H1 (cell line): ENCODE measurements around the gene TRMT10B. TPM values are rescaled to one million over a fixed set of nuclear protein-coding genes. Genes with fewer than 3 reads are reported as not detected.

Experiments used
- CTCF ChIA-PET: fragments of 300-600 bp; sonication (Branson Sonifier 250); formaldehyde crosslinking; loops from one replicate; lab custom pipeline; 2021; ENCODE audit not compliant: partially characterized antibody; lab: Charles Lee
- POLR2A ChIA-PET: fragments of 300-600 bp; sonication (Branson Sonifier 250); formaldehyde crosslinking; loops from one replicate; lab custom pipeline; 2021; ENCODE audit warnings: inconsistent platforms; ENCODE audit not compliant: partially characterized antibody; lab: Charles Lee
- DNase-seq, 2 experiments: peaks; one replicate each; pipeline versions ENCODE4 v3.0.0 to v3.0.0-alpha.2; 2010 to 2022; ENCODE audit warnings: low spot score in 2 of 2, low read depth in 1 of 2, mixed read lengths in 1 of 2
- FAIRE-seq: peaks from 2 replicates; lab custom pipeline; 2011; peaks lifted over from hg19 to GRCh38; lab: Jason Lieb, UNC
- H2AFZ ChIP-seq: 2 replicates; pipeline ENCODE4 v1.8.1; 2012; ENCODE audit warnings: low read length, inconsistent platforms
- H2AK5ac ChIP-seq: 2 replicates; pipeline ENCODE4 v1.6.1; 2013; ENCODE audit warnings: low read depth, low read length
- H2BK120ac ChIP-seq: replicated peaks from 2 replicates; pipeline ENCODE3; 2013; ENCODE audit warnings: low read depth, low read length, inconsistent platforms
- H2BK12ac ChIP-seq: 2 replicates; pipeline ENCODE4 v1.6.1; 2013; ENCODE audit warnings: low read depth, low read length
- H2BK15ac ChIP-seq: 2 replicates; pipeline ENCODE4 v1.6.1; 2013; ENCODE audit warnings: low read length
- H2BK20ac ChIP-seq: 2 replicates; pipeline ENCODE4 v1.6.1; 2013; ENCODE audit warnings: low read length
- H2BK5ac ChIP-seq: 2 replicates; pipeline ENCODE4 v1.6.1; 2013; ENCODE audit warnings: low read depth, low read length
- H3K14ac ChIP-seq: 2 replicates; pipeline ENCODE4 v1.6.1; 2013; ENCODE audit warnings: inconsistent platforms; ENCODE audit not compliant: insufficient read length
- H3K18ac ChIP-seq: 2 replicates; pipeline ENCODE4 v1.6.1; 2013; ENCODE audit warnings: low read length; ENCODE audit errors: extremely low read depth
- H3K23ac ChIP-seq: 2 replicates; pipeline ENCODE4 v1.6.1; 2013; ENCODE audit warnings: inconsistent platforms; ENCODE audit not compliant: insufficient read length
- H3K23me2 ChIP-seq: 2 replicates; pipeline ENCODE4 v1.6.1; 2013; ENCODE audit warnings: low read depth, low read length
- H3K27ac ChIP-seq: 2 replicates; pipeline ENCODE4 v1.6.1; 2011; ENCODE audit warnings: low read depth, low read length, inconsistent platforms
- H3K27me3 ChIP-seq, 4 experiments: replicated peaks in 1 of 4; 1 replicate in 1 of 4; 2 replicates in 3 of 4; pipeline versions ENCODE4 v1.6.1 to v1.8.1; 2011 to 2013; ENCODE audit warnings: low read length in 3 of 4, mild to moderate bottlenecking in 3 of 4, inconsistent platforms in 2 of 4, mixed read lengths in 2 of 4, moderate library complexity in 1 of 4; ENCODE audit not compliant: control insufficient read depth in 3 of 4, insufficient read depth in 3 of 4; ENCODE audit errors: extremely low read depth in 1 of 4
- H3K36me3 ChIP-seq, 4 experiments: 2 replicates each; pipeline versions ENCODE4 v1.6.1 to v1.8.1; 2011 to 2013; ENCODE audit warnings: mild to moderate bottlenecking in 4 of 4, low read length in 3 of 4, moderate library complexity in 2 of 4, control low read depth in 1 of 4, inconsistent platforms in 1 of 4; ENCODE audit not compliant: insufficient read depth in 4 of 4, control insufficient read depth in 2 of 4
- H3K4ac ChIP-seq: replicated peaks from 2 replicates; pipeline ENCODE3; 2013; ENCODE audit warnings: low read length, low read depth, mixed read lengths, inconsistent platforms; ENCODE audit not compliant: insufficient read length
- H3K4me1 ChIP-seq, 4 experiments: replicated peaks in 1 of 4; 1 replicate in 1 of 4; 2 replicates in 3 of 4; pipeline versions ENCODE4 v1.6.1 to v1.8.1; 2011 to 2013; ENCODE audit warnings: low read length in 3 of 4, inconsistent platforms in 2 of 4, mixed read lengths in 1 of 4; ENCODE audit not compliant: insufficient read depth in 4 of 4, control insufficient read depth in 3 of 4
- H3K4me2 ChIP-seq, 2 experiments: 2 replicates each; pipeline versions ENCODE4 v1.6.1 to v1.8.1; 2011 to 2013; ENCODE audit warnings: low read depth in 2 of 2, low read length in 2 of 2, control low read depth in 1 of 2, inconsistent platforms in 1 of 2, mild to moderate bottlenecking in 1 of 2; ENCODE audit not compliant: insufficient read depth in 1 of 2
- H3K4me3 ChIP-seq, 4 experiments: fragments of 200-600, 300-600 bp in 1 of 4; sonication (generic), shearing (Covaris generic), sonication (Bioruptor Twin) in 1 of 4; 2 replicates each; pipeline versions ENCODE4 v1.5.1 to v1.8.1; 2011 to 2016; ENCODE audit warnings: low read length in 4 of 4, low read depth in 3 of 4, control low read depth in 2 of 4, inconsistent platforms in 2 of 4, mild to moderate bottlenecking in 2 of 4, mixed read lengths in 1 of 4, moderate library complexity in 1 of 4; ENCODE audit not compliant: insufficient read depth in 2 of 4; ENCODE audit errors: extremely low read depth in 1 of 4
- H3K56ac ChIP-seq: replicated peaks from 2 replicates; pipeline ENCODE3; 2013; ENCODE audit warnings: low read depth, mild to moderate bottlenecking, mixed read lengths, low read length, inconsistent platforms; ENCODE audit not compliant: insufficient read length
- H3K79me1 ChIP-seq: 2 replicates; pipeline ENCODE4 v1.6.1; 2013; ENCODE audit warnings: low read depth, low read length, control low read depth
- H3K79me2 ChIP-seq, 2 experiments: 2 replicates each; pipeline versions ENCODE4 v1.6.1 to v1.8.1; 2012 to 2013; ENCODE audit warnings: low read length in 2 of 2, mild to moderate bottlenecking in 2 of 2, inconsistent platforms in 1 of 2; ENCODE audit not compliant: insufficient read depth in 2 of 2, control insufficient read depth in 1 of 2
- H3K9ac ChIP-seq, 4 experiments: replicated peaks in 1 of 4; 1 replicate in 1 of 4; 2 replicates in 3 of 4; pipeline versions ENCODE4 v1.6.1 to v1.8.1; 2011 to 2013; ENCODE audit warnings: low read depth in 3 of 4, low read length in 3 of 4, control low read depth in 2 of 4, mild to moderate bottlenecking in 2 of 4, moderate library complexity in 2 of 4, inconsistent platforms in 1 of 4; ENCODE audit errors: extremely low read depth in 1 of 4
- H3K9me3 ChIP-seq, 2 experiments: 2 replicates each; pipeline versions ENCODE4 v1.6.1 to v1.8.1; 2012 to 2013; ENCODE audit warnings: mild to moderate bottlenecking in 2 of 2, moderate library complexity in 2 of 2, control low read depth in 1 of 2, inconsistent platforms in 1 of 2, low read depth in 1 of 2, low read length in 1 of 2, mixed read lengths in 1 of 2; ENCODE audit not compliant: insufficient read depth in 2 of 2
- H4K20me1 ChIP-seq, 2 experiments: replicated peaks in 1 of 2; 2 replicates each; pipeline versions ENCODE3 to v1.8.1; 2011 to 2013; ENCODE audit warnings: inconsistent platforms in 2 of 2, low read length in 2 of 2, mild to moderate bottlenecking in 1 of 2; ENCODE audit not compliant: insufficient read depth in 2 of 2, control insufficient read depth in 1 of 2
- H4K5ac ChIP-seq: 2 replicates; pipeline ENCODE4 v1.6.1; 2013; ENCODE audit warnings: low read length, low read depth, mixed read lengths, inconsistent platforms; ENCODE audit not compliant: insufficient read length
- H4K8ac ChIP-seq: 2 replicates; pipeline ENCODE4 v1.8.0; 2013; ENCODE audit warnings: mild to moderate bottlenecking, moderate library complexity, low read length, inconsistent platforms; ENCODE audit not compliant: insufficient read depth; ENCODE audit errors: extremely low read depth
- H4K91ac ChIP-seq: replicated peaks from 2 replicates; pipeline ENCODE3; 2013; ENCODE audit warnings: low read length, mixed read lengths, inconsistent platforms; ENCODE audit not compliant: insufficient read length
- BACH1 ChIP-seq: IDR thresholded peaks from 2 replicates; pipeline ENCODE4 v1.6.1; 2012; ENCODE audit warnings: low read length, improper control_type of control experiment
- CBX5 ChIP-seq: fragments of 300-800, 300-1000 bp; sonication (generic); IDR thresholded peaks from 2 replicates; pipeline ENCODE4 v1.7.1; 2016; ENCODE audit warnings: antibody characterized with exemption, low read length, low read depth
- EP300 ChIP-seq, 2 experiments: IDR thresholded peaks; 1 replicate in 1 of 2; 2 replicates in 1 of 2; pipeline ENCODE4 v1.6.1; 2011 to 2012; ENCODE audit warnings: low read depth in 2 of 2, low read length in 2 of 2, mild to moderate bottlenecking in 2 of 2, borderline replicate concordance in 1 of 2, inconsistent platforms in 1 of 2, moderate library complexity in 1 of 2
- KDM5A ChIP-seq: fragments of 200-600 bp; IDR thresholded peaks from 2 replicates; pipeline ENCODE4 v1.7.1; 2012; ENCODE audit warnings: mild to moderate bottlenecking, low read length, inconsistent platforms, mixed read lengths
- SP2 ChIP-seq: IDR thresholded peaks from 2 replicates; pipeline ENCODE4 v1.6.1; 2012; ENCODE audit warnings: mild to moderate bottlenecking, low read length, inconsistent platforms
- SRF ChIP-seq: IDR thresholded peaks from 2 replicates; pipeline ENCODE4 v1.6.1; 2011; ENCODE audit warnings: mild to moderate bottlenecking, low read depth, low read length, moderate library complexity
- TEAD4 ChIP-seq: IDR thresholded peaks from 2 replicates; pipeline ENCODE4 v1.6.1; 2012; ENCODE audit warnings: low read depth, low read length, inconsistent platforms, mixed read lengths
- WGBS, 2 experiments: shearing (Covaris generic) in 1 of 2; methylation state at CpG; one replicate each; pipeline versions ENCODE4 v1.1.6 to v1.1.7; 2013 to 2015; ENCODE audit warnings: low lambda C conversion rate in 2 of 2, mixed read lengths in 2 of 2, inconsistent platforms in 1 of 2, low coverage in 1 of 2, missing lambda C conversion rate in 1 of 2; ENCODE audit not compliant: insufficient replicate concordance in 2 of 2, insufficient coverage in 1 of 2, insufficient read length in 1 of 2; ENCODE audit errors: extremely low coverage in 1 of 2, missing lambda C conversion rate in 1 of 2; 5-methylcytosine and 5-hydroxymethylcytosine counted together
- polyA plus RNA-seq, 7 experiments: library from polyadenylated mRNA; depleted of rRNA in 3 of 7; stranded (reverse) in 5 of 7; unstranded in 2 of 7; fragments of >200 nt in 5 of 7; fragments of 200-250 nt in 2 of 7; gene quantifications; 1 replicate in 5 of 7; 2 replicates in 1 of 7; 4 replicates in 1 of 7; pipeline versions ENCODE4 v1.2.1 to v1.2.3, GENCODE V29; 2011 to 2013; ENCODE audit warnings: missing spikeins in 2 of 7, mixed read lengths in 2 of 7
- total RNA-seq: library from RNA; stranded (reverse); fragmentation: NEBNext Ultra II Directional; extraction: Animal tissue kit (Norgen Biotek cat#: 25700); gene quantifications from 2 replicates; pipeline ENCODE4 v1.2.1, GENCODE V29; 2021
- TF ChIP-seq, protein P1 (sequence below), 3 experiments: IDR thresholded peaks; 1 replicate in 2 of 3; 2 replicates in 1 of 3; pipeline versions ENCODE4 v1.5.1 to v1.6.1; 2011; ENCODE audit warnings: low read length in 3 of 3, mild to moderate bottlenecking in 3 of 3, inconsistent platforms in 2 of 3, low read depth in 1 of 3, moderate library complexity in 1 of 3; ENCODE audit not compliant: insufficient read depth in 1 of 3; ENCODE audit errors: control extremely low read depth in 1 of 3

TRMT10B gene
- total and polyA plus RNA-seq, 2 of the 8 experiments (the other 6 are each of a cell fraction or from before 2014, with no cell fraction given), result 2.4 to 4.5 TPM

DNA sequence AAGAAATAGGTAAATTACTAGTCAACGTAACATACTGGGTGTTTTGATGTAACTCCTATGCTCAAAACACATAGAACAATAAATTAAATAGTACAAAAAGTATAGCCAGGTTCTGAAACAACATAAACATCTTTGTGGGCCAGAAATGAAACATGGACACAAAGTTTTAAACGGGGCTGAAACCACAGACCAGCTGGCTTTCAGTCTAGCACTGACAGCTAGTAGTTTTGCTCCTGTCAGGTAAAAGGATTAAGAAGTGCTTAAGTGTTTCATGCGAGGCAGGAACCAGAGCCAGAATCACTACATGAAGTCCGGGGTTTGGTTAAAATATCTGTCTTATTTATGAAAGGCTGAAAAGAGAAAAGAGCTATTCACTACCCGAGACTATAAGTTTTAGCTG, 66.5 kb downstream of the TRMT10B start:
- no peak overlapping the region for H2BK120ac ChIP-seq
- no peak overlapping the region for H3K14ac ChIP-seq
- no peak overlapping the region for H2BK5ac ChIP-seq
- DNase-seq, result no peak
- POLR2A ChIA-PET, result no interaction called here
- H2BK20ac ChIP-seq, result no peak overlapping the region
- H3K79me1 ChIP-seq, result no peaks in the 10 kb centered on the region
- H3K79me2 ChIP-seq, result no peaks in the 10 kb centered on the region
- no peak overlapping the region for H2BK15ac ChIP-seq
- no peaks in the 10 kb centered on the region for H3K4me1 ChIP-seq
- H3K23ac ChIP-seq, result no peak overlapping the region
- TF ChIP-seq SP2, result no peak
- TF ChIP-seq EP300 (IDR thresholded peaks at IDR 0.05; ENCODE audit: borderline replicate concordance in 1 of 2, low read depth in 2 of 2, low read length in 2 of 2), result no peak
- TF ChIP-seq KDM5A, result no peak
- no peak for TF ChIP-seq SRF
- TF ChIP-seq, protein P1, sequence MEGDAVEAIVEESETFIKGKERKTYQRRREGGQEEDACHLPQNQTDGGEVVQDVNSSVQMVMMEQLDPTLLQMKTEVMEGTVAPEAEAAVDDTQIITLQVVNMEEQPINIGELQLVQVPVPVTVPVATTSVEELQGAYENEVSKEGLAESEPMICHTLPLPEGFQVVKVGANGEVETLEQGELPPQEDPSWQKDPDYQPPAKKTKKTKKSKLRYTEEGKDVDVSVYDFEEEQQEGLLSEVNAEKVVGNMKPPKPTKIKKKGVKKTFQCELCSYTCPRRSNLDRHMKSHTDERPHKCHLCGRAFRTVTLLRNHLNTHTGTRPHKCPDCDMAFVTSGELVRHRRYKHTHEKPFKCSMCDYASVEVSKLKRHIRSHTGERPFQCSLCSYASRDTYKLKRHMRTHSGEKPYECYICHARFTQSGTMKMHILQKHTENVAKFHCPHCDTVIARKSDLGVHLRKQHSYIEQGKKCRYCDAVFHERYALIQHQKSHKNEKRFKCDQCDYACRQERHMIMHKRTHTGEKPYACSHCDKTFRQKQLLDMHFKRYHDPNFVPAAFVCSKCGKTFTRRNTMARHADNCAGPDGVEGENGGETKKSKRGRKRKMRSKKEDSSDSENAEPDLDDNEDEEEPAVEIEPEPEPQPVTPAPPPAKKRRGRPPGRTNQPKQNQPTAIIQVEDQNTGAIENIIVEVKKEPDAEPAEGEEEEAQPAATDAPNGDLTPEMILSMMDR (IDR thresholded peaks at IDR 0.05; ENCODE audit: control extremely low read depth in 1 of 3, insufficient read depth in 1 of 3, low read depth in 1 of 3, low read length in 3 of 3), result no peak
- no peak for TF ChIP-seq CBX5
- no peak for TF ChIP-seq TEAD4
- TF ChIP-seq BACH1, result no peak
- TF ChIP-seq, all 59 proteins: peak for 0
- Histone ChIP-seq H3K23me2 (no peaks in the 10 kb centered on the region), H3K4me3 (no peak overlapping the region), H4K91ac (no peak overlapping the region), H3K9me3 (no peaks in the 10 kb centered on the region), H3K18ac (no peak overlapping the region), H3K27ac (no peak overlapping the region), H3K4ac (no peak overlapping the region), H3K27me3 (no peaks in the 10 kb centered on the region), H3K36me3 (peaks cover 0 to 9% (median 0%) of the 10 kb centered on the region in 4 experiments; a peak in 2 of 8 replicates), H2AK5ac (no peak overlapping the region), H2BK12ac (no peak overlapping the region), H4K20me1 (no peaks in the 10 kb centered on the region), H3K56ac (no peak overlapping the region), H3K9ac (no peak overlapping the region), H2AFZ (no peak overlapping the region), H3K4me2 (no peak overlapping the region), H4K5ac (no peak overlapping the region), H4K8ac (no peak overlapping the region)
- CTCF ChIA-PET, result no interaction called here
- FAIRE-seq, result no peak
- 95% methylated on average over 5 of the region's 5 CpGs; no CpG with 5 or more reads in 1 of the 2 experiments for WGBS, 2 experiments
